GM21526 (cell line): ENCODE results near the gene AOPEP.

Experiments
- ATAC-seq: cut with Tn5 transposase; IDR thresholded peaks from one replicate; pipeline ENCODE4 v1.9.1; 2021; ENCODE audit warnings: moderate library complexity; ENCODE audit not compliant: unreplicated experiment, low FRiP score

Gene AOPEP

GRCh38 chr9:95120781-95121370 is 394.4 kb downstream of the AOPEP start:
- ATAC-seq: no peak

- no peak for ATAC-seq
Measured at GRCh38 chr9:95124582-95125367, 398.3 kb downstream of the AOPEP start.

GRCh38 chr9:95125652-95126051 is 399.2 kb downstream of the AOPEP start:
- ATAC-seq: no peak

GRCh38 chr9:95126739-95127138 is 400.2 kb downstream of the AOPEP start:
- ATAC-seq: no peak

- ATAC-seq: no peak
Measured at GRCh38 chr9:95127249-95128176, 401.0 kb downstream of the AOPEP start.

DNA sequence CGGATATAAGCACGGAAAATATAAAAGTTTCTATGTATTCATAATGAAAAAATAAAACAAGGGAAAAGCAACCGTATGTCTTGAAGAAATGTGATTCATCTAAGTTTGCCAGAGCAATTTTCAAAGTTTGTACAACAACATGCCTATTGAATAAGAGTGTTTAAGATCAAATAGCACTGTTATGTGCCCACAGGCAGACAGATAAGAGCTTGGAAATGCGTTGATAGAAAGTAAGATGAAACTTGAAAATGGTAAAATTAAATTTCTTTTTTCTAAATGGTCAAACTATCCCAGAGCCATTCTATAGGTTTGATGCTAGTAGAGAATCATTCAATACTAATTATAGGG is 401.7 kb downstream of the AOPEP start:
- ATAC-seq: no peak

DNA sequence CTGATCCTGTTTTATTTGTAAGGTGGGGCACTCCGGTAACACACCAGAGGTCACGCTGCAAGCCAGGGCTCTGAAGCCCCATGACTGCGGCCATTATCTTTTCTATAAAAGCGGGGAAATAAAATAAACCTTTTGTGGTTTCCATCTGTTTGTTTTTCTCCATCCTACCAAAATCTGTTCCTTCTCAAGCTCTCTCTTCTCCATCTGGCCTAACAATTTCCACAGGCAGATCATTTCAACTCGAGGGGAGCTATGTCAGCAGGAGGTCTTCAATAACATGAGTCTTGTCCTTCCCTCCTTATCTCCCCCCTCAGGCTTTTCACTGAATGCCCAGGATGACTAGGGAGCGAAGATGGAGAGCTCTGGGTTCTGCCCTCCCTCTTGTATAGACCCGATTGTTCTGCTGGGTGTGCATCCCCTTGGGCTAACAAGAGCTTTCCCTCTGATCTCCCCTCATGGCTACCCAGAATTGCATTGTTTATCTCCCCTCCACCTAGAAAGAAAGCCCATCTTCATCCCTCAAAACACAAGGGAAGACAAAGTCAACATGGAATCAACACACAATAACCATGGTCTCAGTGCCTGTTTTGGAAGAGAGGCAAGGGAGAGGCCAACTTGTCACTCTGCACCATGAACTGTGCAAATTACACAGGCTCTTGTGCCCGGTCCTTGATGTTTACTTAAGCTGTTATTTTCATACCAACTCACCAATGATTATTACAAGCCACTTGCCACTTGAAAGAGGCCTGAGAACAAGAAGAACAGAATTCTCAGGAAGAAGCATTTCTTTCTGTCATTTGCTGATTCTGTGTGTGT is 403.2 kb downstream of the AOPEP start:
- ATAC-seq: no peak

- ATAC-seq: no peak
Measured at GRCh38 chr9:95130484-95130883, 404.0 kb downstream of the AOPEP start.

GRCh38 chr9:95131023-95131943 is 404.8 kb downstream of the AOPEP start:
- no peak for ATAC-seq

- no peak for ATAC-seq
Measured at GRCh38 chr9:95132366-95133324, 406.1 kb downstream of the AOPEP start.

DNA sequence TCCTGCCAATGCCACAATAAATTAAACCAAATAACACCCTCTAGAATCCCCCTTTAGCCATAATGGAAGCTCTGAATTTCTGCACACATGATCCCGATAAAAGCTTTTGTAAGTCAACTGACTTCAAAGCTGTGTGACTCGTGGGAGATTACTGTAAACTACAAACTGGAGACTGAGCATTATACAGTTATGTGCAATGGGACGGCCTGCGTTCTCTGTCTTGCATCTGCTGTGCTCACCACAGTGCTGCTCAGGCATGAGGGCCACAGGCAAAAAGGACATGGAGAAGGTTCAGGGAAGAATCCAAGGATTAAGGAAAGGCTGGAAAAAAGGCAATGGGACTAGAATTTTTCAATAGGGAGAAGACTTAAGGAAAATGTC is 406.8 kb downstream of the AOPEP start:
- no peak for ATAC-seq

DNA sequence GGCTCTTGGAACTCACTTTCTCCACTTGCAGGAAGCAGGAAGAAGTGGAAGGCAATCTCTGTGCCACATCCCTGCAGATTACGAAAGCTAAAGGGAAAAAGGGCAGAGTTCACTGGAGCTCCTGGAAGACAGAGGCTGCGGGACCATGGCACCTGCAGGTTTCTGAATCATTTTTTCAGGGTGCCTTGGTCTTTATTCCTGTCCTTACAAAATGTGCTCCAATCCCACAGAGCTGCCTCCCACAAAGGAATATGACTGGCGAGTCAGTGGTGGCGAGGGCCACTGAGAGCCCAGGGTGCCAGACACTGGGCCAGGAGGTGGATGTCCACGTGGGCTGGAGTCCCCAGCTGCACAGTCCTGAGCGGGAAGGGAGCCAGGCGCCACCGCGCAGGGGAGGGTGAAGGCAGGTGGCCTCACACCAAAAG is 408.0 kb downstream of the AOPEP start:
- no peak for ATAC-seq

DNA sequence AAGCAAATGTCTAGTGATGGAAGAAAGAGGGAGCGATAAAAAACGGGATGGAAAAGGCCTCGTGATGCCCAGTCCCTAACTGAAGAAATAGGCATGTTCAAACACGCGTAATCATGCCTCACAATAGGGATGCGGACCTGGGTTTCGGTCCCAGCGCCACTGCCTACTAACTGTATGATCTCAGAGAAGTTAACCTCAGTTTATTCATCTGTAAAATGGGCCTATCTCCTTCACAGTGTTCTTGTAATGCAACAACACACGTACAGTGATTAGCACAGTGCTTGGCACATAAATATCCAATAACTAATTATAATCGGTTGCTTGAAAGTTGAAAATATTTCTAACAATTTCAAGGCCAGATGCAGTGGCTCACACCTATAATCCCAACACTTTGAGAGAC is 409.3 kb downstream of the AOPEP start:
- no peak for ATAC-seq
